22Rv1 (cell line): Measurements from ENCODE around the gene ZBTB40.

Experiments used
- H3K27ac ChIP-seq: fragments of 450-650 bp; 2 replicates; pipeline ENCODE4 v1.5.1; 2017
- ZFX ChIP-seq: fragments of 450-650 bp; IDR thresholded peaks from 2 replicates; pipeline ENCODE4 v1.6.1; 2017; ENCODE audit warnings: antibody characterized with exemption, borderline replicate concordance
- TF ChIP-seq, protein P1 (sequence below): fragments of 450-650 bp; IDR thresholded peaks from 2 replicates; pipeline ENCODE4 v1.5.1; 2017; ENCODE audit warnings: mild to moderate bottlenecking

Gene ZBTB40, protein sequence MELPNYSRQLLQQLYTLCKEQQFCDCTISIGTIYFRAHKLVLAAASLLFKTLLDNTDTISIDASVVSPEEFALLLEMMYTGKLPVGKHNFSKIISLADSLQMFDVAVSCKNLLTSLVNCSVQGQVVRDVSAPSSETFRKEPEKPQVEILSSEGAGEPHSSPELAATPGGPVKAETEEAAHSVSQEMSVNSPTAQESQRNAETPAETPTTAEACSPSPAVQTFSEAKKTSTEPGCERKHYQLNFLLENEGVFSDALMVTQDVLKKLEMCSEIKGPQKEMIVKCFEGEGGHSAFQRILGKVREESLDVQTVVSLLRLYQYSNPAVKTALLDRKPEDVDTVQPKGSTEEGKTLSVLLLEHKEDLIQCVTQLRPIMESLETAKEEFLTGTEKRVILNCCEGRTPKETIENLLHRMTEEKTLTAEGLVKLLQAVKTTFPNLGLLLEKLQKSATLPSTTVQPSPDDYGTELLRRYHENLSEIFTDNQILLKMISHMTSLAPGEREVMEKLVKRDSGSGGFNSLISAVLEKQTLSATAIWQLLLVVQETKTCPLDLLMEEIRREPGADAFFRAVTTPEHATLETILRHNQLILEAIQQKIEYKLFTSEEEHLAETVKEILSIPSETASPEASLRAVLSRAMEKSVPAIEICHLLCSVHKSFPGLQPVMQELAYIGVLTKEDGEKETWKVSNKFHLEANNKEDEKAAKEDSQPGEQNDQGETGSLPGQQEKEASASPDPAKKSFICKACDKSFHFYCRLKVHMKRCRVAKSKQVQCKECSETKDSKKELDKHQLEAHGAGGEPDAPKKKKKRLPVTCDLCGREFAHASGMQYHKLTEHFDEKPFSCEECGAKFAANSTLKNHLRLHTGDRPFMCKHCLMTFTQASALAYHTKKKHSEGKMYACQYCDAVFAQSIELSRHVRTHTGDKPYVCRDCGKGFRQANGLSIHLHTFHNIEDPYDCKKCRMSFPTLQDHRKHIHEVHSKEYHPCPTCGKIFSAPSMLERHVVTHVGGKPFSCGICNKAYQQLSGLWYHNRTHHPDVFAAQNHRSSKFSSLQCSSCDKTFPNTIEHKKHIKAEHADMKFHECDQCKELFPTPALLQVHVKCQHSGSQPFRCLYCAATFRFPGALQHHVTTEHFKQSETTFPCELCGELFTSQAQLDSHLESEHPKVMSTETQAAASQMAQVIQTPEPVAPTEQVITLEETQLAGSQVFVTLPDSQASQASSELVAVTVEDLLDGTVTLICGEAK

DNA sequence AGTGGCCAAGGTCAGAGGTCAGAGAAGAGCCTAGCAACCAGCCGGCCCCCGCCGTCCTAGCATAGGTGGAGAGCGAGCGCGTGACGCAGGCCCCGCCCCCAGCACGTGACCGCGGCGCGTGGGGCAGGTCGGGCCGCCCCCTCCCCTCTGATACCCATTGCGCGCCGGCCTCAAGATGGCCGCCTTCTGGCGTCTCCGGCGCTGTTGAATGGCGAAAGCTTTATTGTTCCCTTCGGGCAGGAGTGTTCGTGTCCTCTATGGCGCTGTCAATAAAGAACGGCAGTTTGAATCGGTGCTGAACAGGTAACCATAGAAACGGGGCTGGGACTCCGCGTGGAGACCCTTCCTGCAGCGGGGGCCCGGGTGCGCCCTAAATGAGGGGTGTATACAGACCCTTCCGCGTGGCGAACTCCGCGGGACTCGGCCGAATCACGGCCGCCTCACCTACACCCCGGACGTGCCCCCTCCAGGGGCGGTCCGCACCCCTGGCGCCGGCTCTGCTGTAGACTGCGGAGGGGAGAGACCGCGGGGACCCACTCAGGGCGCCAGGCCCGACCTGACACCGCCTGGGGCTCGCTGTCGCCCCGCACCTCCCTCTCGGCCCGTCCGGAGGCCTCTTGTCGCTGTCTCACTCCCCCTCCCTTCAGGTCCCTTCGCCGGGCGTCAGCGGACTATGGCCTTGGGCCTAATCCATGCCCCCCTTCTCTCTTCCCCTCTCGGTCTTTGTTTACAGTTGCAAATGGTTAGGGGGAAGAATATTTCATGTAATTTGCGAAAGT is at the start of gene ZBTB40:
ZBTB40 (plus strand) TSS at position 150 of the 779 bp plus-strand sequence. CDS start 38,098 bp downstream, outside the sequence.
- H3K27ac ChIP-seq, result peak within 1 kb of the TSS; percentile 81

DNA sequence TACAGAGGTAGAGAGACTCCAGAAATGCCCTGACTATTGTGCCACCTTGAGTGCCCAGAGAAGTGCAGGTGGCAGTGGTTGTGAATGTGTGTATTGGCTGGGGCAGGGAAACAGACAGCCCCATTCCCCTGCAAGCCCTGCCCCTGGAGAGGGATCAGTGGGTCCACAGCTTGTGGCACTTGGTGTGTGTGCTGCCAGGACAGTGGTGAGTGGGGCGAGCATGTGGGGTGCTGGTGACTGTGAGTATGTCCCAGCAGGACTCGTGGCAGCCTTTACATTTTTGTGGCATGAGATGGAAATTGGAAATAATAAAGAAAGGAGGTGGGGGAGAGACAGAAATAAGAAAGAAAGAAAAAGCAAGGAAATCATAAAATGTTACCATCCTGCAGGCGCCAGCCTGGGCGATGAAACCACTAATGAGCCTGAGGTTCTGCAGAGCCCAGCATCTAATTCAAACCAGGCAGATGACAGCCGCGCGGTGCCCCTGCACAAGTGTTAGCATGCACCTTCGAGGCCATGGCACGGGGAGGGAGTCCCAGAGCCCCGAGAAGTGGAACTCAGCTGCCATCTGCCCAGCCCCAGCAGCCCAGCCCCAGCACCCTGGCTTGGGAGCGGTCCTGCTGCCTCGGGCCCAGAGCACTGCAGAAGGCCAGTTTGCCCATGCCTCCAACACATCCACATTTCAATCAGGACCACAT is 49.1 kb upstream of the ZBTB40 start:
- H3K27ac ChIP-seq, result no peak overlapping the region
- TF ChIP-seq, protein P1, sequence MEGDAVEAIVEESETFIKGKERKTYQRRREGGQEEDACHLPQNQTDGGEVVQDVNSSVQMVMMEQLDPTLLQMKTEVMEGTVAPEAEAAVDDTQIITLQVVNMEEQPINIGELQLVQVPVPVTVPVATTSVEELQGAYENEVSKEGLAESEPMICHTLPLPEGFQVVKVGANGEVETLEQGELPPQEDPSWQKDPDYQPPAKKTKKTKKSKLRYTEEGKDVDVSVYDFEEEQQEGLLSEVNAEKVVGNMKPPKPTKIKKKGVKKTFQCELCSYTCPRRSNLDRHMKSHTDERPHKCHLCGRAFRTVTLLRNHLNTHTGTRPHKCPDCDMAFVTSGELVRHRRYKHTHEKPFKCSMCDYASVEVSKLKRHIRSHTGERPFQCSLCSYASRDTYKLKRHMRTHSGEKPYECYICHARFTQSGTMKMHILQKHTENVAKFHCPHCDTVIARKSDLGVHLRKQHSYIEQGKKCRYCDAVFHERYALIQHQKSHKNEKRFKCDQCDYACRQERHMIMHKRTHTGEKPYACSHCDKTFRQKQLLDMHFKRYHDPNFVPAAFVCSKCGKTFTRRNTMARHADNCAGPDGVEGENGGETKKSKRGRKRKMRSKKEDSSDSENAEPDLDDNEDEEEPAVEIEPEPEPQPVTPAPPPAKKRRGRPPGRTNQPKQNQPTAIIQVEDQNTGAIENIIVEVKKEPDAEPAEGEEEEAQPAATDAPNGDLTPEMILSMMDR, result no peak
- TF ChIP-seq ZFX, result no peak

More for the DNA sequence above, at the start of gene ZBTB40:
- TF ChIP-seq ZFX, result no peak
- TF ChIP-seq, protein P1, result no peak

DNA sequence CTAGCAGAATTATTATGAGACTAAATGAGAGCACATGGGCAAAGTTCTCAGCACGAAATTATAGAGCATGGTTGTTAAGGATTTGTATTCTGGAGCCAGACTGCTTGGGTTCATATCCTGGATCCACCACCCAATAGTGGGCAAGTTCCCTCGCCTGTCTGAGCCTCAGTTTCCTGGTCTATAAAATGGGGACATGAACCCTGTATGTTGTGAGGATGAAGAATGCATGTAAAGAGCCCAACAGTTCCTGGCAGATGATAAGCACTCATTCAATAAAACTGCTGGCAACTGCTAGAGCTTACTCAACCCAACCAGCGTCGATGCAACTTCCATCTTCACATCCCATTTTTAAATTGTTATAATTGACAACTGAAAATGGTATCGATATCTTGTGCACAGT is 47.2 kb upstream of the ZBTB40 start:
- TF ChIP-seq ZFX, result no peak
- no peak overlapping the region for H3K27ac ChIP-seq

DNA sequence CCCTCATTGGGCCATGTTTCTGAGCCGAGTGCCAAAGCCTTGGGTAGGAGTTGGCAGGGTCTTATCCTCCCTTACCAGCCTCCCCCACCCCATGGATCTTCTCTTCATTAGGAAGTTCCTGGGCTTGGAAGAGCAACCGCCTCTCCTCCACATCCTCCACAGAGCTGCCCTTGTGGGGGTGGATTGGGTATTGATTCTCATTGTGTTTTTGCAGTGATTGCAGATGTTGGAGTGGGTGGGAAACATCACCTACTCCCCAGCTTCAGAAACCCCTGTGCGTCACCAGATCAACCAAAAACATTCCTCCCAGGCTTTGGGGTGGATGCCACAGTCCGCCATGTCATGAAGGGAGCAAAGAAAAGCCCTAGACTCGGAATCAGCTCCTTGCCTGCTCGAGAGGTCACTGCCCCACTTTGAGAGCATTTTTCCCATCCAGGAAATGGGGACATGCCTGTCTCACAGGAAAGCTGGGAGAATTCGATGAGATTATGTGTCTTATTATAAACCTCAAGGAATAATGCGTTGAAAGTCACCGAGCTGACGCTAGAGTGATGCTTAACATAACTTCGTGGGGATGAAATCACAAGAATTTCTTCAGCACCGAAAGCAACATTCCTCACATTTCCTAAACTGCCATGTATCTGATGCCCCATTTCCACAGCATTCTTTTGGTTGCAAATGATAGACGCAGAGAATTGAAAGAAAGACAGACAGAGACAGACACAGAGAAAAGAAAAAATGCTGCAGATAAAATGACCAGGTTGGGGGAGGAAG is 44.7 kb upstream of the ZBTB40 start:
- no peak overlapping the region for H3K27ac ChIP-seq
- TF ChIP-seq, protein P1, result no peak
- TF ChIP-seq ZFX, result no peak

DNA sequence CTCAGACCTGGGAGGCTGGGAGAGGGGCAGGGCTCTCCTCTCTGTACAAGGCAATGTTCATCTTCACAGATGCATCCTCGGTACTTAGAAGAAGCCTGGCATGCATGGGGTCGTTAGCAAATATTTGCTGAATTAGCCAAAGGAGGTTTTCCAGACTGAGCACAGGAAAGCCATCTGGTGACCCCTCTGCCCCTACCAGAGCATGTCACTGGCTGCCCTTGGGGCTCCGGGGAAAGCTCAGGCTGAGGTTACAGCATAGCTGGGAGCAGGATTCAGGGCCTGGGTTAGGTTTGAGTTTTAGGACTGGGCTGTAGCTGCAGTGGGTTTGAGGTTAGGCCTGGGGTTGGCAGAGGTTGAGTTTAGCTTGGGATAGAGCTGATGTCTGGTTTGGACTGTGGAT is 43.4 kb upstream of the ZBTB40 start:
- no peak overlapping the region for H3K27ac ChIP-seq
- TF ChIP-seq ZFX, result no peak
- TF ChIP-seq, protein P1, result no peak

DNA sequence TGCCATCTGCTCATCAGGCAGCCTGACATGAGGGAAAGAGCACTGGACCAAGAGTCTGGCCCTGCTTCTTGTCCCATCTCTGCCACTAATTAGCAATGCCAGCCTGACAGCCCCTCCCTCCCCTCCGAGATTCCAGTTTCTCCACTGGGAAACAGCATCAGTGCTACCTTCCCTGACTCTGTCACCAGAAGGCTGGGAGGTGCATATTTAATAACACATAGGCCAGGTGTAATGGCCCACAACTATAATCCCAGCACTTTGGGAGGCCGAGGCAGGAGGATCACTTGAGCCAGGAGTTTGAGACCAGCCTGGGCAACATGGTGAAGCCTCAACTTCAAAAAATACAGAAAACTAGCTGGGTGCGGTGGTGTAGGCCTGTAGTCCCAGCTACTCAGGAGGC is 41.2 kb upstream of the ZBTB40 start:
- TF ChIP-seq ZFX, result no peak
- TF ChIP-seq, protein P1, result no peak

More for the DNA sequence above, 41.2 kb upstream of the ZBTB40 start:
- H3K27ac ChIP-seq, result no peak overlapping the region
